ENCODE measurements around the gene SGTA.

GRCh38 chr19:2726160-2726855 is 56.8 kb downstream of the SGTA start:
- TF ChIP-seq CTCF (IDR thresholded peaks at IDR 0.05; ENCODE audit: low read length) (no peak), EZH2 (IDR thresholded peaks at IDR 0.05; ENCODE audit: borderline replicate concordance, low read length) (no peak)

Data from OCI-LY1 (cell line).